Testis (tissue), 2 donors: Measurements from ENCODE around the gene TBPL1.

Experiments
- POLR2A ChIP-seq: fragments of 450-650 bp; IDR thresholded peaks from one replicate; pipeline ENCODE4 v1.6.1; 2017; ENCODE audit warnings: antibody characterized with exemption, mild to moderate bottlenecking, moderate library complexity
- TF ChIP-seq, protein P1 (sequence below), 3 experiments: fragments of 450-650 bp in 2 of 3; fragments of 200-600 bp in 1 of 3; sonication (generic) in 1 of 3; IDR thresholded peaks; one replicate each; pipeline ENCODE4 v1.5.1; 2016 to 2019; ENCODE audit warnings: antibody characterized with exemption in 3 of 3, mild to moderate bottlenecking in 2 of 3, moderate library complexity in 1 of 3

DNA sequence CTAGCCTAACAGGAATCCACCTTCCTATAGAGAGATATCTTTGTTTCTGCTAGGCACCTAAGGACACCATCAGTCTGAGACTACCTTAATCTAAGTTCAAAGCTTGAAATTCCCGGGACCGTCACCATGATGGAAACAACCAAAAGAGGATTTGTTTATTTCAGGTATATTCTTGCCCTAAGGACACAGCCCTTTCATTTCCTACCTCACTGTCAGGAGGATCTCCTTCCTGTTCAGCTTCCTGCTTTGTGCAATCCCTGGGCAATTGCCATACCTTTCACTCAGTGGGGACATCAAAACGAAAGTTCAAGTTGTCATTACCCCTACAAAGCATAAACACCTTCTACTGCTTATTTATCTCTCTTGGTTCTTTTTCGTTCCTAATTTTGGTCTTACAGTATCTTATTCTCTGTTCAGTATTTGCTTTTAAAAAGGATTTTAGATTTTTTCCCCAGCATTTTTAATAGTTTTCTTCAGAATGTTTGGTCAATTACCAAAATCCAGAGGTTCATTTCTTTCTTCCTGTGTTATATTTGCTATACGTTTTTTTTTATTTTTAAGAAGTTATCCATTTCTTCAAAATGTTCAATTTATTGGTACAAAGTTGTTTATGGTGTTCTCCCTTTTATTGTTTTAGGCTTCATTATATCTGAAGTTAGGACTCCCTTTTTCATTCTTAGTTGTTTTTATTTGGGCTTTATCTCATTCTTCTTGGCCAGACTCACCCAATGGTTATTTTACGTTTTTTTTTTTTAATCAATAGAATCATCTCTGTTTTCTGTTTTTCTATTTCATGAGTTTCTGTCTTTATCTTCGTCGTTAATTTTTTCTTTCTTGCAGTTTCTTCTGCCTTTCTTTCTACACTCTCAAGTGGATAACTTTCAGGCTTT is 13.0 kb upstream of the TBPL1 start:
- TF ChIP-seq, protein P1, sequence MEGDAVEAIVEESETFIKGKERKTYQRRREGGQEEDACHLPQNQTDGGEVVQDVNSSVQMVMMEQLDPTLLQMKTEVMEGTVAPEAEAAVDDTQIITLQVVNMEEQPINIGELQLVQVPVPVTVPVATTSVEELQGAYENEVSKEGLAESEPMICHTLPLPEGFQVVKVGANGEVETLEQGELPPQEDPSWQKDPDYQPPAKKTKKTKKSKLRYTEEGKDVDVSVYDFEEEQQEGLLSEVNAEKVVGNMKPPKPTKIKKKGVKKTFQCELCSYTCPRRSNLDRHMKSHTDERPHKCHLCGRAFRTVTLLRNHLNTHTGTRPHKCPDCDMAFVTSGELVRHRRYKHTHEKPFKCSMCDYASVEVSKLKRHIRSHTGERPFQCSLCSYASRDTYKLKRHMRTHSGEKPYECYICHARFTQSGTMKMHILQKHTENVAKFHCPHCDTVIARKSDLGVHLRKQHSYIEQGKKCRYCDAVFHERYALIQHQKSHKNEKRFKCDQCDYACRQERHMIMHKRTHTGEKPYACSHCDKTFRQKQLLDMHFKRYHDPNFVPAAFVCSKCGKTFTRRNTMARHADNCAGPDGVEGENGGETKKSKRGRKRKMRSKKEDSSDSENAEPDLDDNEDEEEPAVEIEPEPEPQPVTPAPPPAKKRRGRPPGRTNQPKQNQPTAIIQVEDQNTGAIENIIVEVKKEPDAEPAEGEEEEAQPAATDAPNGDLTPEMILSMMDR (IDR thresholded peaks at IDR 0.05) = no peak
- TF ChIP-seq POLR2A = no peak
